A549 (cell line): ENCODE data around the gene KCNQ5. TPM values are rescaled to one million over a fixed set of nuclear protein-coding genes. Genes with fewer than 3 reads are reported as not detected.

ENCODE experiments used
- ATAC-seq, 2 experiments: fragments of 200-7000 bp in 1 of 2; fragments of >200 bp in 1 of 2; cut with Nextera tagmentation in 1 of 2; cut with Tn5 transposase in 1 of 2; 3 replicates each; pipeline versions ENCODE4 v1.8.0 to v1.9.1; 2018 to 2020; ENCODE audit warnings: mild to moderate bottlenecking in 1 of 2, moderate library complexity in 1 of 2
- CTCF ChIA-PET: fragments of 300-600 bp; sonication (Branson Sonifier 250); formaldehyde crosslinking; extraction: SDS; loops from one replicate; lab custom pipeline; 2021; ENCODE audit warnings: antibody characterized with exemption, inconsistent platforms; lab: Yijun Ruan, JAX
- POLR2A ChIA-PET: fragments of 350-600 bp; formaldehyde crosslinking; extraction: SDS; loops from one replicate; lab custom pipeline; 2021; ENCODE audit warnings: antibody characterized with exemption, inconsistent platforms; lab: Yijun Ruan, JAX
- DNase-seq, 2 experiments: peaks; one replicate each; pipeline versions ENCODE4 v3.0.0 to v3.0.0-alpha.2; 2011 to 2016; ENCODE audit warnings: low read depth in 1 of 2, low spot score in 1 of 2
- FAIRE-seq: peaks from 2 replicates; lab custom pipeline; 2011; peaks lifted over from hg19 to GRCh38; lab: Jason Lieb, UNC
- H3K27ac ChIP-seq, 2 experiments: fragments of >200 bp; sonication (Bioruptor Twin); formaldehyde crosslinking; 3 replicates each; pipeline ENCODE4 v1.5.1; 2016 to 2017
- H3K4me1 ChIP-seq: fragments of >200 bp; sonication (Bioruptor Twin); formaldehyde crosslinking; 3 replicates; pipeline ENCODE4 v1.6.1; 2016
- H3K4me2 ChIP-seq: fragments of >200 bp; sonication (Bioruptor Twin); formaldehyde crosslinking; 3 replicates; pipeline ENCODE4 v1.6.1; 2016
- H3K4me3 ChIP-seq: fragments of >200 bp; sonication (Bioruptor Twin); formaldehyde crosslinking; 3 replicates; pipeline ENCODE4 v1.5.1; 2016
- H3K9me3 ChIP-seq: fragments of >200 bp; sonication (Bioruptor Twin); formaldehyde crosslinking; 3 replicates; pipeline ENCODE4 v1.6.1; 2016
- BHLHE40 ChIP-seq: IDR thresholded peaks from 2 replicates; pipeline ENCODE4 v1.6.1; 2012; ENCODE audit warnings: low read depth, low read length, inconsistent platforms
- CBX2 ChIP-seq: fragments of 200-600 bp; sonication (generic); IDR thresholded peaks from 2 replicates; pipeline ENCODE4 v1.6.1; 2016; ENCODE audit warnings: low read depth, mild to moderate bottlenecking, borderline replicate concordance
- CBX8 ChIP-seq: fragments of 200-600 bp; sonication (generic); IDR thresholded peaks from 2 replicates; pipeline ENCODE4 v1.6.1; 2016
- CEBPB ChIP-seq, 2 experiments: fragments of >200 bp in 1 of 2; sonication (Bioruptor Twin) in 1 of 2; formaldehyde crosslinking in 1 of 2; IDR thresholded peaks; 2 replicates each; pipeline ENCODE4 v1.6.1; 2012 to 2016
- CHD4 ChIP-seq: fragments of 200-600 bp; sonication (generic); IDR thresholded peaks from 2 replicates; pipeline ENCODE4 v1.6.1; 2016; ENCODE audit warnings: antibody characterized with exemption, mild to moderate bottlenecking, borderline replicate concordance
- EHF ChIP-seq: fragments of 250-450 bp; sonication (Bioruptor Pico); IDR thresholded peaks from 2 replicates; pipeline ENCODE4 v1.5.0; 2020; ENCODE audit warnings: mild to moderate bottlenecking
- EP300 ChIP-seq, 2 experiments: fragments of >200 bp; sonication (Bioruptor Twin); formaldehyde crosslinking; IDR thresholded peaks; 2 replicates in 1 of 2; 3 replicates in 1 of 2; pipeline ENCODE4 v1.6.1; 2016 to 2017
- FOXS1 ChIP-seq: fragments of 250-450 bp; sonication (Bioruptor Pico); IDR thresholded peaks from 2 replicates; pipeline ENCODE4 v1.5.0; 2020; ENCODE audit warnings: mild to moderate bottlenecking, moderate library complexity
- HDAC2 ChIP-seq: fragments of 200-600 bp; sonication (generic); IDR thresholded peaks from 2 replicates; pipeline ENCODE4 v1.6.1; 2016
- HOXA7 ChIP-seq: fragments of 250-450 bp; sonication (Bioruptor Pico); IDR thresholded peaks from 2 replicates; pipeline ENCODE4 v1.5.0; 2020; ENCODE audit warnings: mild to moderate bottlenecking, moderate library complexity
- JUNB ChIP-seq: fragments of >200 bp; sonication (Bioruptor Twin); formaldehyde crosslinking; IDR thresholded peaks from 2 replicates; pipeline ENCODE4 v1.6.1; 2016
- KDM5A ChIP-seq: fragments of 200-600 bp; sonication (generic); IDR thresholded peaks from 2 replicates; pipeline ENCODE4 v1.6.1; 2016; ENCODE audit warnings: antibody characterized with exemption, mild to moderate bottlenecking
- MAFK ChIP-seq: fragments of 450-650 bp; IDR thresholded peaks from 2 replicates; pipeline ENCODE4 v1.6.1; 2014; ENCODE audit not compliant: partially characterized antibody
- MAZ ChIP-seq: fragments of 150-350 bp; IDR thresholded peaks from 2 replicates; pipeline ENCODE4 v1.6.1; 2014; ENCODE audit warnings: antibody characterized with exemption, low read depth, low read length, borderline replicate concordance
- NPAS2 ChIP-seq: fragments of 250-450 bp; sonication (Bioruptor Pico); IDR thresholded peaks from 2 replicates; pipeline ENCODE4 v1.8.0; 2022; ENCODE audit warnings: mild to moderate bottlenecking, moderate library complexity, borderline replicate concordance
- NR3C1 ChIP-seq: fragments of >200 bp; sonication (Bioruptor Twin); formaldehyde crosslinking; IDR thresholded peaks from 3 replicates; pipeline ENCODE4 v1.6.1; 2017
- POLR2A ChIP-seq: IDR thresholded peaks from 2 replicates; pipeline ENCODE4 v1.6.1; 2012; ENCODE audit warnings: mild to moderate bottlenecking, low read length
- RARB ChIP-seq: fragments of 250-450 bp; sonication (Bioruptor Pico); IDR thresholded peaks from 2 replicates; pipeline ENCODE4 v1.8.0; 2021; ENCODE audit warnings: mild to moderate bottlenecking, moderate library complexity
- RNF2 ChIP-seq: fragments of 200-600 bp; sonication (generic); IDR thresholded peaks from 2 replicates; pipeline ENCODE4 v1.6.1; 2016; ENCODE audit warnings: low read depth, mild to moderate bottlenecking, antibody characterized with exemption, moderate library complexity, borderline replicate concordance
- TFCP2L1 ChIP-seq: fragments of 250-450 bp; sonication (Bioruptor Pico); IDR thresholded peaks from 2 replicates; pipeline ENCODE4 v1.5.0; 2021; ENCODE audit warnings: mild to moderate bottlenecking
- ZC3H11A ChIP-seq: fragments of 450-650 bp; IDR thresholded peaks from 2 replicates; pipeline ENCODE4 v1.6.1; 2014; ENCODE audit warnings: antibody characterized with exemption, mild to moderate bottlenecking
- ZNF302 ChIP-seq: fragments of 250-450 bp; sonication (Bioruptor Pico); IDR thresholded peaks from 2 replicates; pipeline ENCODE4 v1.9.0; 2021; ENCODE audit warnings: inconsistent platforms, mild to moderate bottlenecking, moderate library complexity
- WGBS: methylation state at CpG from one replicate; pipeline ENCODE4 v1.1.6; 2017; ENCODE audit errors: missing lambda C conversion rate; 5-methylcytosine and 5-hydroxymethylcytosine counted together
- polyA plus RNA-seq, 4 experiments: library from polyadenylated mRNA; depleted of rRNA in 3 of 4; stranded (reverse); fragments of >200 nt; fragmentation: RNase III in 1 of 4; extraction: RNeasy Plus Mini Kit Qiagen cat#74134 plus additional on column Dnase treatment in 1 of 4; gene quantifications; 2 replicates in 3 of 4; 3 replicates in 1 of 4; pipeline ENCODE4 v1.2.3, GENCODE V29; 2011 to 2017
- TF ChIP-seq, protein P1 (sequence below): fragments of 250-450 bp; sonication (Bioruptor Pico); IDR thresholded peaks from 2 replicates; pipeline ENCODE4 v1.5.0; 2020; ENCODE audit warnings: low read depth, mild to moderate bottlenecking, moderate library complexity
- TF ChIP-seq, protein P2 (sequence below): fragments of >200 bp; sonication (Bioruptor Twin); formaldehyde crosslinking; IDR thresholded peaks from 3 replicates; pipeline ENCODE4 v1.5.1; 2016
- TF ChIP-seq, protein P3 (sequence below): fragments of >200 bp; sonication (Bioruptor Twin); formaldehyde crosslinking; IDR thresholded peaks from 2 replicates; pipeline ENCODE4 v1.6.1; 2016
- TF ChIP-seq, protein P4 (sequence below): fragments of 250-450 bp; sonication (Bioruptor Pico); IDR thresholded peaks from 2 replicates; pipeline ENCODE4 v1.5.0; 2021; ENCODE audit warnings: mild to moderate bottlenecking, moderate library complexity, borderline replicate concordance
- TF ChIP-seq, protein P5 (sequence below): fragments of 450-650 bp; IDR thresholded peaks from 2 replicates; pipeline ENCODE4 v1.6.1; 2014; ENCODE audit warnings: antibody characterized with exemption
- TF ChIP-seq, protein P6 (sequence below): fragments of >200 bp; sonication (Bioruptor Twin); formaldehyde crosslinking; IDR thresholded peaks from 3 replicates; pipeline ENCODE4 v1.6.1; 2016
- TF ChIP-seq, protein P7 (sequence below): IDR thresholded peaks from 2 replicates; pipeline ENCODE4 v1.6.1; 2012; ENCODE audit warnings: low read depth, borderline replicate concordance

KCNQ5 gene
- polyA plus RNA-seq, 2 of the 4 experiments (the other 2 are of a cell fraction) = 1.2 to 1.3 TPM

DNA sequence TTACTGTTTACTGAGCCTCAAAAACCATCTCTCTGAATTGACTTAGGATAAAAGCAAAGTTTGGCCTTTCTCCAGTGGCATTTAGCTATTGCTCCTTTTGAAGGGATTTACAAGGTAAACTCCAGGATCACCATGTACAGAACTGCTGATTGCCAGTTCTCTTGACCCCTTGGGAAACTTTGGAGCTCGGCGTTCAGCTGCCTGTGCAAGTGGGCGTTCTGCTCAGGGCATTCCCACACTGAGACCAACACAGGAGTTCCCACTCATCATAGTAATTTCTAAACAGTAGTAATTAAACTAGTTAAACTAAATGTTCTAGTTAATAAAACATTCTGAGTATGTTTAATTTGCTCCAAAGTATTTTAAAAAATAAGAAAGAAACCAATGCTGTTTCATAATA lies 14.9 kb downstream of the KCNQ5 start (continued):
- no peak for TF ChIP-seq MAZ
- TF ChIP-seq, protein P1, sequence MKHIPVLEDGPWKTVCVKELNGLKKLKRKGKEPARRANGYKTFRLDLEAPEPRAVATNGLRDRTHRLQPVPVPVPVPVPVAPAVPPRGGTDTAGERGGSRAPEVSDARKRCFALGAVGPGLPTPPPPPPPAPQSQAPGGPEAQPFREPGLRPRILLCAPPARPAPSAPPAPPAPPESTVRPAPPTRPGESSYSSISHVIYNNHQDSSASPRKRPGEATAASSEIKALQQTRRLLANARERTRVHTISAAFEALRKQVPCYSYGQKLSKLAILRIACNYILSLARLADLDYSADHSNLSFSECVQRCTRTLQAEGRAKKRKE (CRISPR knock-in tag) = no peak

DNA sequence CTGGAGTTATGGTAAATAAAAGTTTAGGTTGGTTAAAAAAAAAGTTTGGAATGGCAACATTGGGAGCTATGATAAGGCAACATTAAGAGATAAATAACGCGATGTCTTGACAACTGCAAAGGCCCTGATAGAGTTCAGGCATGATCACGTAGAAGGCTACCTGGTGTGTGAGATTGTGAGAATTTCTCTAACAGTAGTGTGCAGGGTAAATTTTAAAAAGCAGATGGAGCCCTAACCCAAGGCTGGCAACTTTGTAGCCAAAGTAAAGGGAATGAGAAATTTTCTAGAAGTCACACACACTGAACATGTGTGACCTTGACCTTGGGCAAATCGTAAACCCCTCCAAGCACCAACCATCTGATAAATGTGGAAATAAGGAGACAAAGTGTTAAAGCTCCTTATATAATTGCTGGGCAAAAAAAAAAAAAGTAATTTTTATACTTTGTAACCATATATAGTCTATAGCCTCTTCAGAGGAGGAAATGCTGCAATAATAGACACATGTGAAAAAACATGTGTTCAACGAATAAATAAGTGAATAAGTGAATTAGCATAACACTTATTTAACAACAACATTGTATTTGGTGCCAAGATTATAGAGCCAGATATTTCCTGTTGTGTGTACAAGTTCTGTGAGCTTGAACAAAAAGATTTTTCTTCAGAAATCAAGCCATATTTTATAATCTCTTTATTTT lies 18.2 kb downstream of the KCNQ5 start:
- 72% methylated on average over 5 of the region's 5 CpGs for WGBS
- TF ChIP-seq RARB (CRISPR knock-in tag) = no peak
- TF ChIP-seq FOXS1 (CRISPR knock-in tag) = no peak
- no peak for TF ChIP-seq ZC3H11A
- TF ChIP-seq, protein P2, sequence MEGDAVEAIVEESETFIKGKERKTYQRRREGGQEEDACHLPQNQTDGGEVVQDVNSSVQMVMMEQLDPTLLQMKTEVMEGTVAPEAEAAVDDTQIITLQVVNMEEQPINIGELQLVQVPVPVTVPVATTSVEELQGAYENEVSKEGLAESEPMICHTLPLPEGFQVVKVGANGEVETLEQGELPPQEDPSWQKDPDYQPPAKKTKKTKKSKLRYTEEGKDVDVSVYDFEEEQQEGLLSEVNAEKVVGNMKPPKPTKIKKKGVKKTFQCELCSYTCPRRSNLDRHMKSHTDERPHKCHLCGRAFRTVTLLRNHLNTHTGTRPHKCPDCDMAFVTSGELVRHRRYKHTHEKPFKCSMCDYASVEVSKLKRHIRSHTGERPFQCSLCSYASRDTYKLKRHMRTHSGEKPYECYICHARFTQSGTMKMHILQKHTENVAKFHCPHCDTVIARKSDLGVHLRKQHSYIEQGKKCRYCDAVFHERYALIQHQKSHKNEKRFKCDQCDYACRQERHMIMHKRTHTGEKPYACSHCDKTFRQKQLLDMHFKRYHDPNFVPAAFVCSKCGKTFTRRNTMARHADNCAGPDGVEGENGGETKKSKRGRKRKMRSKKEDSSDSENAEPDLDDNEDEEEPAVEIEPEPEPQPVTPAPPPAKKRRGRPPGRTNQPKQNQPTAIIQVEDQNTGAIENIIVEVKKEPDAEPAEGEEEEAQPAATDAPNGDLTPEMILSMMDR = no peak
- TF ChIP-seq MAFK = no peak
- TF ChIP-seq CBX2 = no peak
- TF ChIP-seq, protein P3, sequence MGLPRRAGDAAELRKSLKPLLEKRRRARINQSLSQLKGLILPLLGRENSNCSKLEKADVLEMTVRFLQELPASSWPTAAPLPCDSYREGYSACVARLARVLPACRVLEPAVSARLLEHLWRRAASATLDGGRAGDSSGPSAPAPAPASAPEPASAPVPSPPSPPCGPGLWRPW = no peak
- no peak for TF ChIP-seq TFCP2L1
- TF ChIP-seq HOXA7 (CRISPR knock-in tag) = no peak
- TF ChIP-seq NPAS2 (CRISPR knock-in tag) = no peak
- no peak for TF ChIP-seq CHD4
- TF ChIP-seq, protein P4, sequence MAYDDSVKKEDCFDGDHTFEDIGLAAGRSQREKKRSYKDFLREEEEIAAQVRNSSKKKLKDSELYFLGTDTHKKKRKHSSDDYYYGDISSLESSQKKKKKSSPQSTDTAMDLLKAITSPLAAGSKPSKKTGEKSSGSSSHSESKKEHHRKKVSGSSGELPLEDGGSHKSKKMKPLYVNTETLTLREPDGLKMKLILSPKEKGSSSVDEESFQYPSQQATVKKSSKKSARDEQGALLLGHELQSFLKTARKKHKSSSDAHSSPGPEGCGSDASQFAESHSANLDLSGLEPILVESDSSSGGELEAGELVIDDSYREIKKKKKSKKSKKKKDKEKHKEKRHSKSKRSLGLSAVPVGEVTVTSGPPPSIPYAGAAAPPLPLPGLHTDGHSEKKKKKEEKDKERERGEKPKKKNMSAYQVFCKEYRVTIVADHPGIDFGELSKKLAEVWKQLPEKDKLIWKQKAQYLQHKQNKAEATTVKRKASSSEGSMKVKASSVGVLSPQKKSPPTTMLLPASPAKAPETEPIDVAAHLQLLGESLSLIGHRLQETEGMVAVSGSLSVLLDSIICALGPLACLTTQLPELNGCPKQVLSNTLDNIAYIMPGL = no peak
- TF ChIP-seq, protein P5, sequence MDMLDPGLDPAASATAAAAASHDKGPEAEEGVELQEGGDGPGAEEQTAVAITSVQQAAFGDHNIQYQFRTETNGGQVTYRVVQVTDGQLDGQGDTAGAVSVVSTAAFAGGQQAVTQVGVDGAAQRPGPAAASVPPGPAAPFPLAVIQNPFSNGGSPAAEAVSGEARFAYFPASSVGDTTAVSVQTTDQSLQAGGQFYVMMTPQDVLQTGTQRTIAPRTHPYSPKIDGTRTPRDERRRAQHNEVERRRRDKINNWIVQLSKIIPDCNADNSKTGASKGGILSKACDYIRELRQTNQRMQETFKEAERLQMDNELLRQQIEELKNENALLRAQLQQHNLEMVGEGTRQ = no peak
- no peak for TF ChIP-seq POLR2A
- no peak for TF ChIP-seq KDM5A
- no peak for TF ChIP-seq HDAC2
- no peak for TF ChIP-seq EP300 (IDR thresholded peaks at IDR 0.05)
- TF ChIP-seq JUNB = no peak
- no peak for TF ChIP-seq BHLHE40
- no peak for TF ChIP-seq CBX8
- H3K4me3 ChIP-seq = no peak overlapping the region
- H3K4me1 ChIP-seq = no peaks in the 10 kb centered on the region
- no peak for FAIRE-seq
- no peak for ATAC-seq
- H3K9me3 ChIP-seq = no peaks in the 10 kb centered on the region
- H3K27ac ChIP-seq = no peak overlapping the region
- CTCF ChIA-PET = interaction anchor here (0.8 to 1.4 kb wide), 2 partner anchors 15 to 23 kb away, joined by 4 read pairs; no protein-coding TSS in a partner anchor
- H3K4me2 ChIP-seq = no peak overlapping the region
- POLR2A ChIA-PET = no interaction called here
- no peak for DNase-seq

DNA sequence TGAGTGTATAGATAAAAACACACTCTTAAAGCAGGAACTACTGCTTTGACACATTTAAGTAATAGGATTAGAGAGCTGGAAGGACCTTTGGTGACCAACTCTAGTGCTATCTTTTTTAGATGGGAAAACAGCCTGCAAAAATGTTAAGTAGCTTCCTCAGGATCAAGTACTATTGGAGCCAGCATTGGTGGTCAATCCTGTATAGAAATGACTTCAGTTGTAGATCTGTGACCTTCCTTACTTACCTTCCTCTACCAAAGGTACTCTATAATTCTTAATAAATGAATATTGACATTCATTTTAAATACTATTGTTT lies 18.7 kb downstream of the KCNQ5 start:
- CTCF ChIA-PET = interaction anchor here (0.8 to 1.4 kb wide), 2 partner anchors 16 to 24 kb away, joined by 4 read pairs; no protein-coding TSS in a partner anchor
- Histone ChIP-seq H3K4me3 (no peak overlapping the region), H3K4me2 (no peak overlapping the region), H3K9me3 (no peaks in the 10 kb centered on the region), H3K27ac (no peak overlapping the region), H3K4me1 (no peaks in the 10 kb centered on the region)
- no peak for DNase-seq
- no peak for FAIRE-seq
- no peak for TF ChIP-seq RNF2
- TF ChIP-seq ZNF302 (CRISPR knock-in tag) = no peak
- TF ChIP-seq EHF (CRISPR knock-in tag) = no peak
- no peak for TF ChIP-seq TFCP2L1
- no peak for TF ChIP-seq CHD4
- TF ChIP-seq, protein P6, sequence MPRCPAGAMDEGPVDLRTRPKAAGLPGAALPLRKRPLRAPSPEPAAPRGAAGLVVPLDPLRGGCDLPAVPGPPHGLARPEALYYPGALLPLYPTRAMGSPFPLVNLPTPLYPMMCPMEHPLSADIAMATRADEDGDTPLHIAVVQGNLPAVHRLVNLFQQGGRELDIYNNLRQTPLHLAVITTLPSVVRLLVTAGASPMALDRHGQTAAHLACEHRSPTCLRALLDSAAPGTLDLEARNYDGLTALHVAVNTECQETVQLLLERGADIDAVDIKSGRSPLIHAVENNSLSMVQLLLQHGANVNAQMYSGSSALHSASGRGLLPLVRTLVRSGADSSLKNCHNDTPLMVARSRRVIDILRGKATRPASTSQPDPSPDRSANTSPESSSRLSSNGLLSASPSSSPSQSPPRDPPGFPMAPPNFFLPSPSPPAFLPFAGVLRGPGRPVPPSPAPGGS = no peak
- TF ChIP-seq, protein P5 = no peak
- no peak for TF ChIP-seq NR3C1
- no peak for TF ChIP-seq CEBPB (IDR thresholded peaks at IDR 0.05)
- TF ChIP-seq, protein P7, sequence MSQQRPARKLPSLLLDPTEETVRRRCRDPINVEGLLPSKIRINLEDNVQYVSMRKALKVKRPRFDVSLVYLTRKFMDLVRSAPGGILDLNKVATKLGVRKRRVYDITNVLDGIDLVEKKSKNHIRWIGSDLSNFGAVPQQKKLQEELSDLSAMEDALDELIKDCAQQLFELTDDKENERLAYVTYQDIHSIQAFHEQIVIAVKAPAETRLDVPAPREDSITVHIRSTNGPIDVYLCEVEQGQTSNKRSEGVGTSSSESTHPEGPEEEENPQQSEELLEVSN = no peak
- POLR2A ChIA-PET = no interaction called here
- ATAC-seq = no peak
